ENCODE measurements around the gene HOXD9.

- TF ChIP-seq POLR2AphosphoS5 (IDR thresholded peaks at IDR 0.05; ENCODE audit: low read depth, low read length) (no peak), TCF12 (IDR thresholded peaks at IDR 0.05) (peak; percentile 54), GABPA (IDR thresholded peaks at IDR 0.05; ENCODE audit: low read depth) (no peak), CTCF (IDR thresholded peaks at IDR 0.05) (peak; percentile 27), EP300 (IDR thresholded peaks at IDR 0.05; ENCODE audit: borderline replicate concordance in 1 of 2, low read depth in 1 of 2, low read length in 1 of 2) (peak in 1 of 2 experiments; percentile 83; a peak in 2 of 4 replicates), CHD2 (IDR thresholded peaks at IDR 0.05; ENCODE audit: low read length, partially characterized antibody) (no peak), EZH2phosphoT487 (IDR thresholded peaks at IDR 0.05; ENCODE audit: borderline replicate concordance, low read depth) (no peak), USF1 (IDR thresholded peaks at IDR 0.05; ENCODE audit: borderline replicate concordance, low read depth) (no peak), RAD21 (IDR thresholded peaks at IDR 0.05; ENCODE audit: low read length) (peak; percentile 68), REST (IDR thresholded peaks at IDR 0.05; ENCODE audit: low read depth, low read length) (no peak), YY1 (IDR thresholded peaks at IDR 0.05; ENCODE audit: low read depth) (no peak)
Measured at GRCh38 chr2:176135035-176135440, 12.5 kb downstream of the HOXD9 start.
